K562 treated with DMSO at 1 percent for 48 hours (cell line): Measurements from ENCODE around the gene PSMB3. TPM values are rescaled to one million over a fixed set of nuclear protein-coding genes. Genes with fewer than 3 reads are reported as not detected.

Experiments used
- total RNA-seq: library from RNA; unstranded; fragments of 300-600 nt; gene quantifications from 2 replicates; pipeline ENCODE4 v1.2.3, GENCODE V29; 2022; ENCODE audit warnings: low replicate concordance; ENCODE audit errors: extremely low read depth

The PSMB3 gene
- total RNA-seq, result 1,392 TPM in 1 of 2 replicates, not detected in the other

GRCh38 chr17:38752308-38753070 lies at the start of gene PSMB3:
Gene PSMB3 (plus strand): TSS chr17:38752741. CDS start chr17:38752827, 86 bp downstream.

GRCh38 chr17:38704606-38705522 lies 47.7 kb upstream of the PSMB3 start, which contains the start of gene MLLT6:
Gene MLLT6 (plus strand): TSS chr17:38705273. CDS start chr17:38705633, 360 bp downstream.

GRCh38 chr17:38729886-38730525 lies 22.5 kb upstream of the PSMB3 start, which contains the start of gene CISD3:
Gene CISD3 (plus strand): TSS chr17:38730341. CDS start chr17:38730359, 18 bp downstream.

GRCh38 chr17:38748149-38748891 lies 4.2 kb upstream of the PSMB3 start, which contains the start of gene PCGF2:
Gene PCGF2 (minus strand): TSS chr17:38748336. CDS start chr17:38740402, 7,934 bp downstream.

GRCh38 chr17:38799501-38800236 lies 47.1 kb downstream of the PSMB3 start, which contains the start of gene PIP4K2B:
Gene PIP4K2B (minus strand): TSS chr17:38799556. CDS start chr17:38799424, 132 bp downstream.

Other genes with a start within 250 kb of the PSMB3 start
- not detected in 2 replicates for gene SRCIN1, start 146.8 kb upstream of the PSMB3 start, total RNA-seq
- gene EPOP, start 77.8 kb upstream of the PSMB3 start, total RNA-seq, result not detected in 2 replicates
- 113 TPM in 1 of 2 replicates, not detected in the other for gene MLLT6, start 47.5 kb upstream of the PSMB3 start, total RNA-seq
- not detected in 2 replicates for gene CISD3, start 22.4 kb upstream of the PSMB3 start, total RNA-seq
- gene PCGF2, start 4.4 kb upstream of the PSMB3 start, total RNA-seq, result not detected in 2 replicates
- not detected in 2 replicates for gene PIP4K2B, start 46.8 kb downstream of the PSMB3 start, total RNA-seq
- not detected in 2 replicates for gene CWC25, start 72.6 kb downstream of the PSMB3 start, total RNA-seq
- 2,930 TPM in 1 of 2 replicates, not detected in the other for gene RPL23, start 101.0 kb downstream of the PSMB3 start, total RNA-seq
- not detected in 2 replicates for gene LASP1, start 117.3 kb downstream of the PSMB3 start, total RNA-seq
- gene FBXO47, start 214.7 kb downstream of the PSMB3 start, total RNA-seq, result not detected in 2 replicates